GM12892 (cell line): ENCODE data around the gene RRP36.

Experiments
- DNase-seq: peaks from one replicate; pipeline ENCODE4 v3.0.0; 2011; ENCODE audit not compliant: insufficient read length
- FAIRE-seq: peaks from 2 replicates; lab custom pipeline; 2011; peaks lifted over from hg19 to GRCh38; lab: Jason Lieb, UNC
- POLR2A ChIP-seq: IDR thresholded peaks from 2 replicates; pipeline ENCODE4 v1.6.1; 2011; ENCODE audit warnings: low read depth, low read length, control low read depth
- POLR2AphosphoS5 ChIP-seq: IDR thresholded peaks from 2 replicates; pipeline ENCODE4 v1.6.1; 2011; ENCODE audit warnings: low read depth, low read length, control low read depth
- TAF1 ChIP-seq: IDR thresholded peaks from 2 replicates; pipeline ENCODE4 v1.6.1; 2011; ENCODE audit warnings: low read depth, mild to moderate bottlenecking, control low read depth, low read length, borderline replicate concordance

Gene RRP36

DNA sequence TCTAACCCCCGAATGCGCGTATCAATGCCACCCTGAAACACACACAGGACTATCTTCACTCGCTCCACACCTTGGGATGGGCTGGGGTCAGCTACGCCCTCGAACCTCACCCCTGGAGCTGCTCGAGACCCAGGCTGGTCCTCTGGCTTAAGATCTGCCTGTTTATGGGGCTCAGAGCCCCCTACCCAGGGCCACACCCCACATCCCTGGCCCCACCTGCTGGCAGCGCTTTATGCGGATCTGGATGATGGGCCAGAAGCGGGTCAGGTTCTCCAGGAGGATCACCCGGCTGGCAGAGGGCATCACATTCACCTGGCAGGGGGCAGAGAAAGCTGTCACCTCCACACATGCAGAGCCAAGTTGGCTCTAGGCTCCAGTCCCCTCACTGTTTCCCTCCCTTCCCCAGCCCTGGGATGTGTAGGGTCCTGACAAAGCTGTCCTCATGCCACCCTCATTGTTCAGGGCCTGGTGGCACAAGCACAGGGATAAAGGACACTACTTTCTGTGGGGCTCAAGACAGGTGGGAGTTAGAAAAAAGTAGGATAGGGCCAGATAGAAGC lies 24.0 kb downstream of the RRP36 start:
- DNase-seq (no peak), FAIRE-seq (no peak)
- no peak for TF ChIP-seq POLR2AphosphoS5
- no peak for TF ChIP-seq TAF1
- TF ChIP-seq POLR2A = no peak

DNA sequence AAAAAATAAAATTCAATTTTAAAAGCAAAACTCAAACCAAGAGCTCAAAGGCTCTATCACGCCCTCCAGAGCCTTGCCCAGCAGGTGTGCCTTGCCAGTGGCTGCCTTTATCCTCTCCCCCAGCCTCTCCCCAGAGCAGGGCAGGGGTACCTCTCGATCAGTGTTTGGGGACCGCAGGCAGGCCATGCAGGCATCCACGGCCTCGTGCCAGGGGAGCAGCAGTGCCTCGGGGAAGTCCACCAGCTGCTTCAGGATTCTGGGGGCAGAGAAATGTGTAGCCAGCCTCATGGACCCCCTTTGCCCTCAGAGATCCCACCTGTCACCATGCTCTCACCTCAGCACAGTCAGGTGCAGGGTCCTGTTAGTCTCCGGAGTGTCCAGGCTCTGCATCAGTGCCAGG lies 26.6 kb downstream of the RRP36 start:
- FAIRE-seq = no peak
- no peak for TF ChIP-seq TAF1
- no peak for TF ChIP-seq POLR2A
- no peak for TF ChIP-seq POLR2AphosphoS5

DNA sequence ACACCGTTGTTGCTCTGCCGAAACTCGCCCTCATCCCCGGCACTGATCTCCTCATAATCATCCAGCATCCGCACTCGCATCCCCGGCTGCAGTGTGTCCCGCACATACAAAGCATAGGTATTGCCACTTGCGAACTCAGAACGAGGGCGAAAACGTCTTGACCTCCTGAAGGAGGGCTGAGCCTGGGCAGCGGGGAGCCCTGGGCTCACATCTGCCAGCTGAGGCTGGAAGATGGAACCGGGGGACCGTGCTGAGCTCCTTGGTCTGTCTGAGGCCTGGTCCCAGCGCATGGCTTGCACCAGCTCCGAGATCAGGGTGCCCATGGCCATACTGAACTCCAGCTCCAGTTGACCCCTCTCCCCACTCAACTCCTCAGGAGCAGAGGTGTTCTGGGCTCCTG lies 29.6 kb downstream of the RRP36 start:
- DNase-seq = no peak
- no peak for FAIRE-seq
- TF ChIP-seq TAF1 = no peak

More for the DNA sequence above, 26.6 kb downstream of the RRP36 start:
- DNase-seq = no peak

DNA sequence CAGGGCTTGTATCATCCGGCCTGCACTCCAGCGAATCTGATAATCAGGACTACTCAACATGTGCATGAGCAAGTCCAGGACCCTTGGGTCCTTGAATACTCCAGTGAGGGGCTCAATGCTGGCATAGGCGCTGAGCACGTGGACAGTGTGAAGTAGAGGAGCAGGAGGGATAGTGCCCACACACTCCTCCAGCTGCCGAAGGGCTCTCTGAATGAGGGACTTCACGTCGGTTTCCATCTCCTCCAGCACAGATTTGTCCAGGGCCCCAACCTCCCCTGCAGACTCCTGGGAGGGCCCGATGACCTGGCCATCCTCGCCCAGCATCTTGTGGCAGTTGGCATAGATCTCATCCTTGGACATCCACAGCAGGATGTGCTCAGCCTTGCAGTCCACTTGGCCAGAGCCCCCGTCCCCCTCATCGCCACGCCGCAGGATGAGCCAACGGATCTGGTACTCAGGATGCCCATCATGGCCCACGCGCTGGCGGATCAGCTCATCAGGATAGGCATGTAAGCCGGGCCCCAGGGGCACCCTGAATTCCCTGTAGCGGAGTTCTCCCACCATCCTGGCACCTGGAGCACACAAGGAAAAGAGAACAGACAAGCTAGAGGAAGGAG lies 30.9 kb downstream of the RRP36 start:
- FAIRE-seq (no peak), DNase-seq (no peak)
- TF ChIP-seq POLR2A (no peak), TAF1 (no peak), POLR2AphosphoS5 (no peak)

DNA sequence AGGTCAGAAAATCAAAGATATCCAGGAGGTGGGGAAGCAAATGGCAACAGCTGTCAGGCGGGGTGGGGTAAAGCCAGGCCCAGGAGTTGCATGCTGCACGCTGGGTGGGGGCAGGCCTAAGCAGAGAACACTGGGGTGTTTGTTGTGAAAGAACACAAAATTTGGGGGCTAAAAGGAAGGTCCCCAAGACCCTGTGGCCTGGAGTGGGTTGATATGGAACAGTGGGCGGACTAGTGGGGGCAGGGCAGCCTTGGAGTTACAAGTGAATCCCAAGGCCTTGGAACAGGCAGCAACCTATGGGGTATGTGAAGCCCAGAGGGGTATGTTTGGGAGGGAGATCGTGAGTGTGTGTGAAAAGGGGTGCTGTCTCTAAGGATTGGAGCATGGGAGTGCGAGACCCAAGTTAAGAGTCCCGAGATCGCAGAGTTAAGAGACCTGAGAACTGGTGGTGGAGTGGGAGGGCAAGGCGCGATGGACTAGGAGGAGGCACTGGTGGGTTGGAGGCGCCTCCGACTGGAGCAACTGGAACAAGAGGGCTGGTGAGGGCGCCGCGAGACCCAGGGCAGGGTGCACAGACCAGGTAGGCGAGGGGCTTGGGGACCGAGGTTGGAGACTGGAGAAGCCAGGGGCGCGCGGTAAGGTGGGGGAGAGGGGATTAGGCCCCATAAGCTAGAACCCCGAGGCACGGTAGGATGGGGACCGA lies 31.6 kb downstream of the RRP36 start:
- no peak for DNase-seq
- FAIRE-seq = no peak
- TF ChIP-seq POLR2AphosphoS5 (no peak), TAF1 (no peak), POLR2A (no peak)

DNA sequence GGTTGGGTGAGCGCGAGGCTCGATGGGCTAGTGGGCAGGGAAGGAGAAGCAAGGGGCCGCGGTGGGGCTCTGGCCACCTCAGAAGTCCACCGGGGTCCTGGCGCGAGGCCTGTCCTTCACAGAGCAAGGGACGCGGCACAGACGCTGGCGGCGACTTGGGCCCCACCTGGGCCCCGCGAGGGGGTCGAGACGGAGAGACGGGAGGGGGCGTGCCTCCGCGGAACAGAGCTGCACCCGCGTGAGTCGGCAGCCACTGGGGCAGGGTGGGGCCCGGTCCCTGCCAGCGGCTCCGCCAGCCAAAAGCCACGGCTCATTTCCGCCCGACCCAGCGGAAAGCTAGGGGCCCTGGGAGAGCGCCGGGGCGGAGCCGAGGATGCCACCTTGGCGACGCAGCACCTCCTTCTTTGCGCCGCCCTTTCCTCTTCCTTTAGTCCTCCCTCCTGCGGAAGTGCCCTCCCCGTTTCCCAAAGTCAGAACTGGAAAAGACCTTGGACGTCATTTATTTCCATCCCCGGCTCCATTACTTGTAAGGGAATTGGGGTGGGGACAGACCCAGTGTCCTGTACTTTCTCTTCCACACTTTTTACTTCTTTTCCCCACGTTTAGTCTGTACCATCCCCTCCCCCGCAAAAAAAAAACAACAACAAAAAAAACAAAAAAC lies 32.3 kb downstream of the RRP36 start, which contains the start of gene CUL7:
CUL7 (minus strand) TSS at position 307 of the 661 bp plus-strand sequence. CDS start 1,063 bp downstream, outside the sequence.
- TF ChIP-seq POLR2AphosphoS5 (peak; percentile 87; the same call in 1 of the 2 replicates), POLR2A (peak; percentile 92), TAF1 (peak; percentile 56; the same call in 1 of the 2 replicates)
- DNase-seq (peak; percentile 99), FAIRE-seq (peak; percentile 88)

DNA sequence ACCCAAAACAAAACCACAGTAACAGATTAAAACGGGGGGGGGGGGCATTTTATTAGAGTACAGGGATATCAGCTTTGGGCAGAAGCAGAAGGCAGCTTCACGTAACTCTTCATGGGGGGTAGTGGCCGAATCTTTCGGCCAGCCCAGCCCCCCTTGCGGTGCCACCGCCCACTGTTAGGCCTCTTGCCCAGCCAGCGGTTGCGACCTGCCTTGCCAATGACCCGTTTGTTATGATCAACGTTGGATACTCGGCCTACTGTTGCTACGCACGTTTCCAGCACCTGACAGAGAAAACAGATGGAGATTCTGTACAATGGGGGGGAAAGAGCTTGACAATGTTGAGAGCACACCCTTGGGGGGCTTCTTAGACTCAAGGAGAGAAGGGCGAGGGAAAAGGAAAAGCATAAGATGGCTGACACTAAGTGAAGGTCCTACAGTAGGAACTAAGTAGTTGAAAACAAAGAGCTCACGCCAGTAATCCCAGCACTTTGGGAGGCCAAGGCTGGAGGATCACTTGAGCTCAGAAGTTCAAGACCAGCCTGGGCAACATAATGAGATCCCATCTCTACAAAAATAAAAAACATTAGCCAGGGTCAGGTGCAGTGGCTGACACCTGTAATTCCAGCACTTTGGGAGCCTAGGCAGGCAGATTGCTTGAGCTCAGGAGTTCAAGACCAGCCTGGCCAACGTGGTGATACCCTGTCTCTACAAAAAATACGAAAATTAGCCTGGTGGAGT lies 33.0 kb downstream of the RRP36 start:
- TF ChIP-seq TAF1 (no peak), POLR2A (no peak), POLR2AphosphoS5 (no peak)
- FAIRE-seq (no peak), DNase-seq (no peak)

DNA sequence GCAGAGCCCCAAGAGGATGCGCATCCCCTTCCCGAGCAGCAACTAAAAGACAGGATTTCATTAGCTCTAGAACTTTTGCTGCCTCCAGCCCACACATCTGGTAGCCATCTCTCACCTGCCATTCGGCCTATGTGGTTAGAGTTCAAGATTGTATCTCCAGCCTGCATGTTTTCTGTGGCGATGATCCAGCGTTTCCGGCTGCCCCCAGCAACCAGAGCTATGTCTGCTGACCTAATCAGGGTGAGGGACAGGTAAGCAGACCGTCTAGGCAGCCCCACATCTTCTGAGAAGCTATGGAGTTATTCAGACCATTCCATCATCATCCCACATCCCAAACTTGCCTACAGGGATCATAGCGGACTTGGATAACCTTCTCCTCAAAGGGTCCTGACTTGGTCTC lies 34.5 kb downstream of the RRP36 start:
- DNase-seq (no peak), FAIRE-seq (no peak)
- no peak for TF ChIP-seq POLR2A

DNA sequence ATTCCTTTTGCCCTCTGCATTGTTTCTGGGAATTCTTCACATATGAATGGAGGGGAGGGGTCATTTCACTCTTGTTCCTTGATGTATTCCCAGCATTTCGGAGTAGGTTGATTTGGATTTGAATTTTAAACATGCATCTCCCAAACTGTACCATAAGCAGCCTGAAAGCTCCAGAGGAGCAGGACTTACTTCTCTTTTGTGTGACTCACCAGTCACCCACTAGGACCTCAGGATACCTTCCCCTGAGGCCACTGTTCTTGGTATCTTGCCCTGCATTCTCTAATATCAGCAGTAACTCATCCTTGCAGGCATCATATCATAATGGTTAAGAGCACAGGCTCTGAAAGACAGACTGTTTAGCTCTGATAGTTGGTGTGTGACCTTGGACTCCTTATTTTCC lies 37.1 kb downstream of the RRP36 start:
- no peak for FAIRE-seq
- no peak for TF ChIP-seq POLR2A
- no peak; the same call in 1 of the 2 replicates for TF ChIP-seq POLR2AphosphoS5
- TF ChIP-seq TAF1 = no peak

DNA sequence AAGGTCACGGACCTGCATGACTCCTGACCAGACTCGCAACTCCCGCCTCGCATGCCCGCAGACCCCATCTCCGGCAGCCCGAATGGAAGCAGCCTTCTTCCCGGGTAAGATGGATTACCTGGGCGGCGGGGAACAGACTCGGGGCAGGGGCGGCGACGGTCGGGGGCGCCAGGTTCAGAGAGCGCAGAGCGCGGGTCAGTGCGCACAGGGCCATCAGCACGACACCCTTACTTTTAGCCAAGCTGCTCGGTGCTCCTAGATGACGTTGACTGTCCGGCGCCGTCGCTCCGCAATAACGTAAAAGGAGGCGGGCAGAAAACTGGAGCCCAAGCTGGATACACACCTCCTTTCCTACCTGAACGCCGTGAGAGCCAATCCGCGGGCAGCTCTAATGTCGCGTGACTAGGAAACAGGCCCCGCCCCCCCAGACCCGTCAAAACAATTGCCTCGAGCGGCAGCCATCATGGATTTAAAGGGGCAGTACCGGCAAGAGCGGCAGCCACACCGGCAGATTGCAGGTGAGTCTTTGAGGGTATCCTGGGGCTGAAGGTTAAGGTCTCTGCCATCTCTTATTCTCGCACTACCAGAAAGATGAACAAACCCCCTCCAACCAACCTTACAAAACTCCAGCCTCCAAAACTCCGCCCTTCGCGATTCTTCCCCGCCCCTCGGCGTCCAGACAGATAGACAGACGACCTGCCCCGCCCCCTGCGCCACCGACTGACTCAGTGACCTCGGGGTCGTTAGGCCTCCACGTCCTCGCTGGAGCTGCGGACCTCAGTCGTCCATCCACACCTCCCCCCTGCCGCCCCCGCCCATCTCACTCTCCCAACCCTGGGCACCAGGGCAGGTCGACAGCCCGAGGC lies 38.0 kb downstream of the RRP36 start, which contains the start of the genes KLC4 and MRPL2:
KLC4 (plus strand) TSS at position 464 of the 866 bp plus-strand sequence. CDS start 1,705 bp downstream, outside the sequence.
MRPL2 (minus strand) TSS at position 267 of the 866 bp plus-strand sequence; CDS start at position 214, 53 bp downstream.
- FAIRE-seq = peak; percentile 84
- DNase-seq = peak; percentile 98
- 0 out of 2 replicates have a peak, but pooled peaks have one; percentile 20 for TF ChIP-seq TAF1
- peak; percentile 90 for TF ChIP-seq POLR2A
- TF ChIP-seq POLR2AphosphoS5 = peak; percentile 87

More for the DNA sequence above, 37.1 kb downstream of the RRP36 start:
- DNase-seq = no peak
